ENCODE data around the gene FAM163A.

The FAM163A gene

GRCh38 chr1:179860652-179861051, 117.6 kb downstream of the FAM163A start:
- TF ChIP-seq TAF1 (IDR thresholded peaks at IDR 0.05; ENCODE audit: borderline replicate concordance, insufficient read depth, low read length) (no peak), POLR2AphosphoS5 (IDR thresholded peaks at IDR 0.05; ENCODE audit: low read depth, low read length) (no peak), FOXP2 (optimal IDR thresholded peaks at IDR 0.05; ENCODE audit: borderline replicate concordance, extremely low read depth, extremely low read length, insufficient read depth) (no peak), SIN3A (IDR thresholded peaks at IDR 0.05; ENCODE audit: borderline replicate concordance, insufficient read depth, low read length) (no peak), REST (IDR thresholded peaks at IDR 0.05; ENCODE audit: insufficient read depth in 1 of 2, low read depth in 2 of 2, low read length in 2 of 2) (no peak)

GRCh38 chr1:179865377-179865776, 122.3 kb downstream of the FAM163A start:
- TF ChIP-seq FOXP2 (optimal IDR thresholded peaks at IDR 0.05; ENCODE audit: borderline replicate concordance, extremely low read depth, extremely low read length, insufficient read depth) (no peak), REST (IDR thresholded peaks at IDR 0.05; ENCODE audit: insufficient read depth in 1 of 2, low read depth in 2 of 2, low read length in 2 of 2) (no peak), POLR2AphosphoS5 (IDR thresholded peaks at IDR 0.05; ENCODE audit: low read depth, low read length) (no peak), TAF1 (IDR thresholded peaks at IDR 0.05; ENCODE audit: borderline replicate concordance, insufficient read depth, low read length) (no peak), SIN3A (IDR thresholded peaks at IDR 0.05; ENCODE audit: borderline replicate concordance, insufficient read depth, low read length) (no peak)
